NT2/D1 (cell line): ENCODE measurements around the gene EMID1.
"Not testable (repeated sequence)": the region's sequence is repeated elsewhere in the genome, so short reads cannot be mapped to it uniquely, and the experiment has no call there.

Experiments used
- DNase-seq: peaks from one replicate; pipeline ENCODE4 v3.0.0-alpha.2; 2011; ENCODE audit warnings: low read depth, low spot score
- H3K27me3 ChIP-seq: 2 replicates; pipeline ENCODE4 v1.6.0; 2011; ENCODE audit warnings: mild to moderate bottlenecking; ENCODE audit not compliant: insufficient read length, insufficient read depth
- H3K36me3 ChIP-seq: 2 replicates; pipeline ENCODE4 v1.6.1; 2011; ENCODE audit warnings: mild to moderate bottlenecking, low read length, mixed read lengths; ENCODE audit not compliant: insufficient read depth, insufficient read length
- H3K4me1 ChIP-seq: 2 replicates; pipeline ENCODE4 v1.5.1; 2011; ENCODE audit not compliant: insufficient read depth, insufficient read length
- H3K4me3 ChIP-seq: 2 replicates; pipeline ENCODE4 v1.5.1; 2011; ENCODE audit warnings: low read depth; ENCODE audit not compliant: insufficient read length
- H3K9ac ChIP-seq: 2 replicates; pipeline ENCODE4 v1.6.0; 2011; ENCODE audit warnings: low read depth; ENCODE audit not compliant: insufficient read length
- H3K9me3 ChIP-seq: 2 replicates; pipeline ENCODE4 v1.5.1; 2011; ENCODE audit warnings: mild to moderate bottlenecking, low read length; ENCODE audit not compliant: insufficient read depth
- SUZ12 ChIP-seq: IDR thresholded peaks from 2 replicates; pipeline ENCODE4 v1.6.1; 2011; ENCODE audit not compliant: insufficient read length, insufficient read depth; ENCODE audit errors: extremely low read depth
- YY1 ChIP-seq: IDR thresholded peaks from 2 replicates; pipeline ENCODE4 v1.6.1; 2011; ENCODE audit not compliant: insufficient read length, insufficient read depth
- ZNF274 ChIP-seq: IDR thresholded peaks from 2 replicates; pipeline ENCODE4 v1.6.1; 2011; ENCODE audit warnings: mild to moderate bottlenecking, low read depth, low read length

The EMID1 gene

DNA sequence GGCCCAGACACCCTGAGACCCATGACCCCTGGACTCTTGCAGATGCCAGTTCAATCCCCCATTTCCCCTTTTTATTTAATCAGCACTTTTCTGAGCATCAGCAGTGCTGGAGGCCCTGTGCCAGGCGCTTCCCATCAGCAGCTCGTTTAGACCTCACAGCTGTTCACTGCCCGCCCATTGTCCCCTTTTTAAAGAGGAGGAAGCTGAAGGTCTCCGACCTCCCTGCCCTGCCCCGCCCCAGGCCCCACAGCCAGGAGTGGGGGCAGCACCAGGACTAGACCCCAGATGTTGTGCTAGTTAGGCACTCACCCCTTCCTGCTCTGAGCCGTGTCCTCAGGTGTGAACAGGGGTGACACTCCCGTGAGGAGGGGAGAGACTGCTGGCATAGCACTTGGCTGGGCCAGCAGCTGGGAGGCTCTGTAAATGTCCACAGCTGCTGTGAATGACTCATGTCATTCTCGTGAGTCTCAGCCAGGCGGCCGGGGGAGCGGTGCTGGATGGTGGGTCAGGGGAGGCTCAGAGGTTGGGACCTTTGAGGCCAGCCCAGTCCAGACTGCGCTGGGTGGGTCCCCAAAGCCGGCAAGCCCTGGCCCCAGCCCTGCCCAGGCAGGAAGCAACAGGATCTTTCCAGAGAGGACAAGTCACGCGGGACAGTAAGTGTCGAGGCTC is 19.9 kb downstream of the EMID1 start:
- Histone ChIP-seq H3K27me3 (no peaks in the 10 kb centered on the region), H3K4me3 (no peak overlapping the region), H3K9me3 (no peaks in the 10 kb centered on the region), H3K9ac (no peak overlapping the region), H3K36me3 (no peaks in the 10 kb centered on the region), H3K4me1 (peaks cover 6% of the 10 kb centered on the region)
- DNase-seq = no peak
- TF ChIP-seq ZNF274 = no peak
- no peak for TF ChIP-seq SUZ12
- TF ChIP-seq YY1 = no peak

DNA sequence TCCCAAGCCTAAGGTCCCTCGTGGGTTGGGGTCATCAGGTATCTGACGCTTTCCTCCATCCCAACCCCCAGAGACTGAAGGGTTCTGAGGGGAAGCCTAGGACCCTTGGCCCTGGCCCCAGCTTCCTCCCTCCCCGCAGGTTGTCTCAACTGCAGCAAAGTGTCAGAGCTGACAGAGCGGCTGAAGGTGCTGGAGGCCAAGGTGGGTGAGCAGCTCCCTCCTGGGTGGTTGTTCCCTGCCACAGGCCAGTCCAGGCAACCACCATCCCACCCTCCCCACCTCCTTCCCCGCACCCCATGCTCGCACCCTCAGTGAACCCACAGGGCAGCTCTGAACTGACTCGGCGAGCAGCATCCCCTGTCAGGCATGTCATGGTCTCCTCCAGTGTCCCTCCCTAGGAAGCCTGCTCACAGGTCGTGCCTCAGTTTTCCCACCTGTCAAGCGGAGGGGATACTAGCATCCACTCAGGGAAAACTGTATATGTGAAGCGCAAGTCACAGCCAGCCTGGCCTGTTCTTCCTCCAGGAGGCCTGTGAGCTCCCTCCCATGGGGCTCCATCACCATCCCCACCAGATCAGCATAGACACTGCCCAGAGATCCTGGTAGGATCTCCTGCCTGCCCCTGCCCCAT is 20.8 kb downstream of the EMID1 start:
- H3K4me3 ChIP-seq = no peak overlapping the region
- H3K27me3 ChIP-seq = no peaks in the 10 kb centered on the region
- H3K36me3 ChIP-seq = no peaks in the 10 kb centered on the region
- H3K9ac ChIP-seq = no peak overlapping the region
- TF ChIP-seq YY1 (no peak), SUZ12 (no peak), ZNF274 (no peak)
- peaks cover 5% of the 10 kb centered on the region for H3K4me1 ChIP-seq
- no peaks in the 10 kb centered on the region for H3K9me3 ChIP-seq
- DNase-seq = no peak

DNA sequence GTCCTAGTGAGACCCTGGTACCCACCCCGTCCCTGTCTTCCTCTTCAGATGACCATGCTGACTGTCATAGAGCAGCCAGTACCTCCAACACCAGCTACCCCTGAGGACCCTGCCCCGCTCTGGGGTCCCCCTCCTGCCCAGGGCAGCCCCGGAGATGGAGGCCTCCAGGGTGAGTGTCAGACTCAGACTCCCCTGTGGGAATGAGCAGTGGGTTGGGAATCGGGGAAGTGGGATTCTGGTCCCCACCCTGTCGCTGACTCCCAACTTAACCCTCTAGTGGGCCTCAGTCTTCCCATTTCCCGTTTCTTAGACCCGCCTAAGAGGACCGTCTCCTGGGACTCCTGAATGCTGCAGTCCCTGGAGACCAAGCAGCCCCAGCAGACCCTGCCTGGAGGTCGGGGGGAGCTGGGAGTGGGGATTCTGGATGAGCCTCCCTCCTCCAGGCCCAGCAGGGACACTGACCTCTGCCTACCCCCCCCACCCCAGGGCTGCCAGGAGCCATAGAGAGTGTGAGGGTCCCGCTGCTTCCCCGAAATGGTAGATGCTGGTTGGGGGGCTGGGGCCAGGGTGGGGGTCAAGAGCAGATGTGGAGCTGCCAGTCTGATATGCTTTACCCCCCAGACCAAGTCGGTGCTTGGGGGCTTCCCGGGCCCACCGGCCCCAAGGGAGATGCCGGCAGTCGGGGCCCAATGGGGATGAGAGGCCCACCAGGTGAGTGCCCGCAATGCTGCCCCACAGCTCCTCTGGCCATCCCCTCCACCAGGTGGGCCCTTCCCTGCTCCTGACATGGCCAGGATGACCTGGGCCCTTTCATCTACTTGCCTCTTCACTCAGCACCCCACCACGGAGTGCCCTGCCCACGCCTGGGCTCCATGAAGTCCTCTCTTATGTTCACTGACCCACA is 25.5 kb downstream of the EMID1 start:
- H3K4me3 ChIP-seq = no peak overlapping the region
- TF ChIP-seq ZNF274 = no peak
- no peak for TF ChIP-seq SUZ12
- TF ChIP-seq YY1 = no peak

DNA sequence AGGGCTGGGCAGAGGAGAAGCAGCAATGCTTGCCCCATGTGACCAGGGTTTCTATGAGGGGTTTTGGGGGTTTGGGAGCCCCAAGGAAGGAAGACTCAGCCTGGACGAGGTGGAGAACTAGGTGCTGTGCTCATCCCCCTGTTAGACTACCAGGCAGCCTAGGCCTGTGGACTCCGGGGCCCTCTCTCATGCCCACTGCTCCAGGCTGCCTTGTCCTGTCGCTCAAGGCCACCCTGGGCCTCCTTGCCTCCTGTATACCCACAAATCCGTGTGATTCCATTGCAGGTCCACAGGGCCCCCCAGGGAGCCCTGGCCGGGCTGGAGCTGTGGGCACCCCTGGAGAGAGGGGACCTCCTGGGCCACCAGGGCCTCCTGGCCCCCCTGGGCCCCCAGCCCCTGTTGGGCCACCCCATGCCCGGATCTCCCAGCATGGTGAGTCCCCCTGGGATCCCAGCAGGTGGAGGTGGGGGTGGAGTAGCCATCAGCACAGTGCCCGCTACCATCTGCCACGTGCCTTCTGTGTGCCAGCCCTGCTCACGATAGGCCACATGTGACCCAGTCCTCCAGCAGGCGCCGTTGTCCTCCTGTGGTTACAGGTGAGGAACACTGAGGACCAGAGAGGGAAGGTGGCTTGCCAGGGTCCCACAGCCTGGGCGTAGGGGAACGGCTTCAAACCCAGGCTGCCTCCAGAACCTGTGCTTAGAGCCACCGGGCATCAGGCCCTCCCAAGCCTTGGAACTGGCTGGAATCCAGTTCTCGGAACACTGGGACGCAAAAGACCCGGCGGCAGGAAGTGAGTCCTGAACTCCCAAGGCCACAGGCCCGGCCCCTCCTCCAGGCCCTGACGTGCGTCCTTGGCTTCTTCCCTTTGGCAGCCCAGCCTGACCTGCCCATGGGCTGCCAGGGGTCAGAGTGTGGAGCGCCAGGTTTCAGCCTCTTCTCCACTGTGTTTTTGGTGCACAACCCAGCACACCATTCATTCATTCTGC is 26.6 kb downstream of the EMID1 start:
- TF ChIP-seq YY1 = no peak
- TF ChIP-seq ZNF274 = no peak
- no peak for TF ChIP-seq SUZ12
- Histone ChIP-seq H3K36me3 (no peaks in the 10 kb centered on the region), H3K4me1 (no peaks in the 10 kb centered on the region), H3K9ac (no peak overlapping the region), H3K27me3 (peaks cover 3% of the 10 kb centered on the region), H3K4me3 (no peak overlapping the region), H3K9me3 (peaks cover 10% of the 10 kb centered on the region; the same call in 1 of the 2 replicates)
- no peak for DNase-seq

More for the DNA sequence above, 25.5 kb downstream of the EMID1 start:
- Histone ChIP-seq H3K9me3 (peaks cover 10% of the 10 kb centered on the region; the same call in 1 of the 2 replicates), H3K9ac (no peak overlapping the region), H3K36me3 (no peaks in the 10 kb centered on the region), H3K27me3 (peaks cover 3% of the 10 kb centered on the region), H3K4me1 (no peaks in the 10 kb centered on the region)
- DNase-seq = no peak

DNA sequence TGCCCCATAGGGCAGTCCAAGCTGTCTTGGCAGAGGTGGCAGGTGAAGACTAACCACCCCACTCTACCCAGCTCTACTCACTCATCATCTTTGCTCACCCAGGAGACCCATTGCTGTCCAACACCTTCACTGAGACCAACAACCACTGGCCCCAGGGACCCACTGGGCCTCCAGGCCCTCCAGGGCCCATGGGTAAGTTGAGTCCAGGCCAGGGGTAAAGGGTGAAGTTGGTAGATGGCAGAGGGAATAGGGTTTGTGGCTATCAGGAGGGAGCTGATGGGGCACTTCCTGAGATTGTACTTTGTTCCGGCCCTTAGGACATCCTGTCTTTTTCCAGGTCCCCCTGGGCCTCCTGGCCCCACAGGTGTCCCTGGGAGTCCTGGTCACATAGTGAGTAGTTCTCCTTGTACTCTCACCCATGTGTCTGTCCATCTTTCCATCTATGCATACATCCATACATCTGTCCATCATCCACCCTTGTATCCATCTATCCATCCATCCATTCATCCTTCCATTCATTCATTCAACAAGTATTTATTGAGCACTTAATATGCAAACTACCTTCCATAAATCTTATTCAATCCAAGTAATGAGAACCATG is 27.7 kb downstream of the EMID1 start:
- H3K36me3 ChIP-seq = no peaks in the 10 kb centered on the region
- H3K9ac ChIP-seq = no peak overlapping the region
- H3K4me3 ChIP-seq = no peak overlapping the region
- no peaks in the 10 kb centered on the region for H3K4me1 ChIP-seq
- peaks cover 3% of the 10 kb centered on the region for H3K27me3 ChIP-seq
- DNase-seq = no peak
- TF ChIP-seq YY1 = no peak
- TF ChIP-seq SUZ12 = no peak
- no peak for TF ChIP-seq ZNF274
- peaks cover 10% of the 10 kb centered on the region; the same call in 1 of the 2 replicates for H3K9me3 ChIP-seq

DNA sequence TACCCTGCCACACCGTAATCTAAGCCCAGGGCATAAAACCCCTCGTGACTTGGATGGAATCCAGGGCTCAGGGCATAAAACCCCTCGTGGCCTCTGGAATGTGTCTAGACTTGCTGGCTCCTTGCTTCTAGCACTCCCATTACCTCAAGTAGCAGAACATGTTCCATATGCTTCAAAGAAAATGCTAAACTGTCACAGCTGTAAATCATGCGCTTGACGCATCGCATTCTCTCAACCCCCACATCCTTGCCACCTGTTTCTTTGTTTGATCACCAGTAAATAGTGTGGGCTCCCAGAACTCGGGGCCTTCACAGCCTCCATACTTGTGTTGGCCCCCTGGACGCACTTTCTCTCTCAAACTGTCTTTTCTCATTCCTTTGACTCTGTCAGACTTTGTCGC is 34.8 kb downstream of the EMID1 start:
- not testable (repeated sequence) for H3K4me3 ChIP-seq, H3K36me3 ChIP-seq, H3K27me3 ChIP-seq, H3K4me1 ChIP-seq, H3K9ac ChIP-seq, DNase-seq
- H3K9me3 ChIP-seq = peaks cover 21% of the 10 kb centered on the region
